NCI-H187 treated with DMSO at 0.1 percent for 48 hours (cell line): Measurements from ENCODE around the gene RNF115.

Experiments
- DNase-seq: peaks from one replicate; lab custom pipeline; 2025; lab: John Stamatoyannopoulos, UW

The RNF115 gene

GRCh38 chr1:145701306-145701862 lies 122.5 kb downstream of the RNF115 start:
- DNase-seq = no peak

GRCh38 chr1:145696630-145696960 lies 127.3 kb downstream of the RNF115 start:
- DNase-seq = no peak

GRCh38 chr1:145695821-145696629 lies 127.9 kb downstream of the RNF115 start:
- no peak for DNase-seq

GRCh38 chr1:145692785-145693443 lies 131.0 kb downstream of the RNF115 start:
- no peak for DNase-seq

- no peak for DNase-seq
Measured at GRCh38 chr1:145690587-145691558, 133.0 kb downstream of the RNF115 start.

- no peak for DNase-seq
Measured at GRCh38 chr1:145689922-145690321, 134.0 kb downstream of the RNF115 start.

GRCh38 chr1:145688924-145689323 lies 135.0 kb downstream of the RNF115 start:
- DNase-seq = no peak
